HG03442 (cell line): Measurements from ENCODE around the gene PRKAG1.

Experiments used
- ATAC-seq: cut with Tn5 transposase; IDR thresholded peaks from one replicate; pipeline ENCODE4 v1.9.1; 2021; ENCODE audit warnings: mild to moderate bottlenecking, moderate library complexity; ENCODE audit not compliant: unreplicated experiment

PRKAG1 gene

DNA sequence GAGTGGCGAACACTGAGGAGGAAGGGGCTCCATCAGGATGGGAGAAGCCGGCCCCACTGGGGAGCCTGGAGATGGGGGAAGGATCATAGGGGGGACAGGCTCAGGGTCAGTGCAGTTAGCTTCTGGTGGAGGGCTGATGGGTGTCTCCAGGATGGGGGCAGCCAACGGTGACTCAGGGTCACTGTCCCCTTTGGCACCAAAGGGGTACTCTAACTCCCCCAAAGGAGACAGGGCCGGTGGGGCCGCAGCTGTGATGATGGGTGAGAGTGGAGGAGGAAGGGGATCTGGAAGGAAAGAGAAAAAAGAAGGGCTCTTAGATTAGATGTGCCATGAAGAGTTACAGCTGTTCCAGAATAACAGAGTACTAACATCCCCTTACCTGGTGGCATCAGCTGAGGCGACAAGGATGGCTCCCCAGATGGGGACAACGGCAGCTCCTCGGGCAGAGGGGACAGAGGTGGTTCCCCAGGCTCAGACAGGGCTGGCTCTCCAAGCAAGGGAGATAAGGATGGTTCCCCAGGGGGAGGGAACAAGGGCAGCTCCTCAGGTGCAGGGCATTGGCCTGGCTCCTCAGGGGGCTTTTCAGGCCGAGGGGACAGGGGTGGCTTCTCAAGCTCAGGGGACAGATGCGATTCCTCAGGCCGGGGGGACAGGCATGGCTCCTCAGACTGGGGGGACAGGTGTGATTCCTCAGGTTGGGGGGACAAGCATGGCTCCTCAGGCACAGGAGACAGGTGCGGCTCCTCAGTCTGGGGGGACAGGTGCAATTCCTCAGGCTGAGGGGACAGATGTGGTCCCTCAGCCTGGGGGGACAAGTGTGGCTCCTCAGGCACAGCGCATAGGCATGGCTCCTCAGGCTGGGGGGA lies 32.2 kb upstream of the PRKAG1 start:
- no peak for ATAC-seq

GRCh38 chr12:49049566-49050224 lies 31.1 kb upstream of the PRKAG1 start:
- no peak for ATAC-seq

DNA sequence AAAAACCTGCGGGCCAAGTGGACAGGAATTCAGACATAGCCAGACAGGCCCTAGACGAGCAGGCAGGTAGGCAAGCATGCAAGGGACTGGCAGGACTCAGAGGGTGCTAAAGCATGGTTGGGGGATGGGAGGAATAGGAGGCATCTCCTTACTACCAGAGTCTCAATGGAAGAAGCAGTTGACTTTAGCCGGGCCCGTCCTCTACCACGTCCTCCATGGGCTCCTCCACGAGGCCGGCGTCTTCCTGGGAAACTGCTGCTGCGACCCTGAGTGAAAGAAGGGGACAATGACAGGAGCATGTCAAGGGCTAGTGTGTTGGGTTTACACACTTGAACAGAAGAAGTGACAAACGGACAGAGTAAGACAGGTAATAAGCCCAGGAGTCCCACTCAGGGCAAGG lies 30.4 kb upstream of the PRKAG1 start:
- no peak for ATAC-seq

DNA sequence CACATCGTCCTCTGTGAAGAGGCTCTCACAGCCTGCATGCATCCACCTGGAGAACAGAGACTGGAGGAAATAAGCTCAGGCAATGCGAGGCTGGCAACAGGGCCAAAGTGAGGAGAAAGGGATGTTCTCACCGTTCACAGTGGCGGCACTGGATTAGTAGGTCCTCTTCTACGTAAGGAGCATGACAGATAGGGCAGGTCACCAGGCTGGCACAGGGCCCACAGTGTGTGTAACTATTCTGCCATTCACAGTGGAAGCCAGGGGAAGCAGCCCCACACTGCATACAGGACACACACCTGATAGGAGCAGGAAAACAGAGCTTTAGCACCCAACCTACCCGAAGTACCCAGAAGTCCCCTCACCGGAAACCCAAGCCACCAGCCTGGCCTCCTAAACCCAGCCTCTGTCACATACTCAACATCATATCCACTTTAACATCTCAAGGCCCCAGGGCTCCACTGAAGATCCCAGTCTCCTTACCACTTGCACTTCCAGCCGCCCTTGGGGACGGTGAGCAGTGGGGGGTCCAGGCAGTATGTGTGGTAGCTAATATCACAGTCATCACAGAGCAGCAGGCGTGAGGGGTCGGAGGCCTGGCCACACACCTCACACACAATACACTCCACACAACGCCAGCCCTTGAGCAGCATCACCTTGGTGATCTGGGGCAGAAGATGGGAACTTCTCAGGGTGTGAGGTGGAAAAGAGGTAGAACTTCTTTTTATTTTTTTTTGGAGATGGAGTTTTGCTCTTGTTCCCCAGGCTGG lies 27.7 kb upstream of the PRKAG1 start:
- ATAC-seq, result no peak

DNA sequence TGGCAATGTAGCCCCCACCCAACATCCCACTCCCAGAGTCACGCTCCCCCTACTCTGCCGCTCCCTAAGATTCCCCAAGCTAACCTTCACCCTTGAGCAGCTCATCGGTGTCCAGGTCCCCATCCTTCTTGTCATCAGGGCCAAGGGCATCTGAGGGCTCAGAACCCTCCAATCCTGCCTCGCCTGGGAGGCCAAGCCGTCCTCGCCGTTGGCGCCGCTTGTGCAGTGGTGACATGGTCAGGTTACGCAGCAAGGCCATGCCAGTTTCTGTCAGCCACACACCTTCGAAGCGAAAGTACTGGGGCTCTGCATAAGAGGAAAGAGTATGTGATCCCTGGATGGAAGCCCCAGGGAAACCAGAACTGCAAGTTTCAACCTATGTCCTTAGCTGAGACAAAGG lies 26.1 kb upstream of the PRKAG1 start:
- no peak for ATAC-seq

DNA sequence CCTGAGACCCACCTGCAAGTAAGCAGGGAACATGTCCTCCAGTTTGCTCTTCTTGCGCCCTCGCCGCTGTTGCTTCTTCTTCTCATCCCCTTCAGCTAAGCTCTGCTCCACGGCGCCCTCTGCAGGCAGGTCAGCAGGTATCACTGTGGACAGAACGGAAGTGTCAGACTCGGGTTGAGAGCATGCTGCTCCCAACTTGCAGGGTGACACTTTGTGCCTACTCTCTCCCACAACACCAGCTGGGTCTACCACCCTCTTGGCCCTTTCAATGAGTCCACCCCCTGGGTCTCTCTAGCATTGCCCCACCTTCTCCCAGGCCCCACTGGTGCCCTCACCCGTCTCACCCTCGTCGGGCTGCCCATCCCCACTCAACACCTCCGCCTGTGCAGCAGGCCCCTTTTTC lies 25.3 kb upstream of the PRKAG1 start:
- ATAC-seq, result no peak

- no peak for ATAC-seq
Measured at GRCh38 chr12:49043241-49043640, 24.7 kb upstream of the PRKAG1 start.

GRCh38 chr12:49041881-49042484 lies 23.4 kb upstream of the PRKAG1 start:
- no peak for ATAC-seq

- no peak for ATAC-seq
Measured at GRCh38 chr12:49041036-49041880, 22.7 kb upstream of the PRKAG1 start.

- no peak for ATAC-seq
Measured at GRCh38 chr12:49040364-49040855, 21.8 kb upstream of the PRKAG1 start.

GRCh38 chr12:49039421-49040363 lies 21.1 kb upstream of the PRKAG1 start:
- no peak for ATAC-seq

DNA sequence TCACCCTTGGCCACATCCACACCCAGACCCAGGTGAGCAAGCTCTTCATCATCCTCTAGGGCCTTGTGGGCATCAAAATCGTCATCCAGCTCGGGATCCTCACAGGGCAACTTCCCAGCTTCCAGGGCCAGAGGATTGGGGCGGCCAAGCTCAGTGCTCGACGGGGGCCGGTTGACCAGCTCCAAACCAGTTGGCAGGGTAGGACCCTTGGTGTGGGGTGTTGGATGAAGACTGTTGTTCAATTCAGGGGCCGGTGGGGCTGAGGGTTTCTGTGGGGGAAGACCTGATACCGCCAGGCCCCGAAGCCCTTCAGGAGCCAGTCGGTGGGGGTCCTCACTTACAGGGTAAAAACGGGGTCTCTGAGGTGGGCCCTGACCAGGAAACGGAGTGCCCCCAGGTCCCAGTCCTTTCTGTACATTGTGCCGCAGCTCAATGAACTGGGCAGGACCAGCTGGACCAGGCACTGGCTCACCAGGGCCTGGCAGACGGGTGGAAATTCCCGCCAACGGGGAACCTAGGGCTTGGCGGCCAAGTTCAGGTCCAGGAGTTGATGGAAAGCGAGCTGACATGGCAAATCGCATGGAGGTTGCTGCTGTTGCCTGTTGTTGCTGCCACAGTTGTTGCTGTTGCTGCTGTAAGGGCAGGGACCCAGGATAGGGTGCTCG lies 19.8 kb upstream of the PRKAG1 start:
- no peak for ATAC-seq

DNA sequence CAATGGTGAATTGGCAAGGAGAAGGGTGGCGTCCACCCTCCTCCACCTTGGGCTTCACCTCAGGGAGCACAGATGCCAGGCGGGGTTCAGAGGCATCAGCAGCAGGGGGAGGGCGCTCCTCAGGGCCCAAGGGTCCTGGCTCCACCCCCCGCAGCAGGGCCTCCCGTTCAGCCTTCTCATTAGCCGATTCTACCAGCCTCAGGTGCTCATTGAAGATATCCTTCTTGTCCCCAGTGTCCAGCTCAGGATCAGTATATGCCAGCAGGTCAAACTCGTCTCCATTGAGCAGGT lies 19.3 kb upstream of the PRKAG1 start:
- ATAC-seq, result no peak

GRCh38 chr12:49037111-49037946 lies 18.8 kb upstream of the PRKAG1 start:
- no peak for ATAC-seq

- ATAC-seq, result no peak
Measured at GRCh38 chr12:49036029-49036428, 17.5 kb upstream of the PRKAG1 start.

GRCh38 chr12:49034286-49034622 lies 15.7 kb upstream of the PRKAG1 start:
- no peak for ATAC-seq

DNA sequence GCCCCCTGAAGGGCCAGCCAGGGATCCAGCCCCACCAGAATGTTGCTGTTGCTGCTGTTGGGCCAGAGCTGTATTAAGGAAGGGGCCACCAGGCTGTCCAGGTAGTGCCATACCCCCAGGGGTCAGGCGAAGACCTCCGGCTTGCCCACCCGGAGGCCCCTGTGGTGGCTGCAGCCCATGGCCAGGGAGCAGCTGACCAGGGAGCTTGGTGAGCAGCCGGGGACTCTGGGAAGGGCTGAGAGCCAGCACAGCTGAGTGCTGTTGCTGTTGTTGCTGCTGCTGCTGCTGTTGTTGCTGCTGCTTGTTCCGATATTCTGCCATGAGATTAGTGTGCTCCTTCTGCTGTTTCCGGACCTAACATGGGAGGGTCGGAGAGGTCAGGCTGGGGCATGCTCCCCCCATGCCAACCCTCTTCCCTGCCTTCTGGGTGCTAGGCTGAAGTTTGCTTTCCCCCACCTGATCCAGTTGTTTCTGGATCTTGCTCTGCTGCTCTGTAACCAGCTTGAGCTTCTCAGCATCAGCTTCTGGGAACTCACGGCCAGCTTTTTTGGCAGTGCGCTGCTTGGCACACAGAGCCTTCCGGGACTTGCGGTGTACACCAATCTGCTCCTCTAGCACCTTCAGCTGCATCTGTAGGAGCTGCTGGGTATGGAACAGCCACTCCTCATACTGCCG lies 15.2 kb upstream of the PRKAG1 start:
- no peak for ATAC-seq
